IMR-90 (cell line): Measurements from ENCODE around the gene LAMB1. TPM values are rescaled to one million over a fixed set of nuclear protein-coding genes. Genes with fewer than 3 reads are reported as not detected.

ENCODE experiments used
- ATAC-seq: fragments of 200-7000 bp; cut with Tn5 transposase; 2 replicates; pipeline ENCODE4 v1.9.1; 2020; ENCODE audit warnings: low read depth, mild to moderate bottlenecking, moderate library complexity
- BruUV-seq: library from RNA; stranded (reverse); fragments of 400-500 nt; replicated peaks from 2 replicates; lab custom pipeline; 2021; lab: Mats Ljungman, UMichigan
- CTCF ChIA-PET: fragments of 300-600 bp; formaldehyde crosslinking; extraction: SDS; loops from one replicate; lab custom pipeline; 2021; ENCODE audit warnings: antibody characterized with exemption; lab: Yijun Ruan, JAX
- POLR2A ChIA-PET: fragments of 300-600 bp; sonication (Branson Sonifier 250); formaldehyde crosslinking; loops from one replicate; lab custom pipeline; 2022; ENCODE audit warnings: antibody characterized with exemption; ENCODE audit not compliant: unreplicated experiment; lab: Charles Lee
- DNase-seq: peaks from one replicate; pipeline ENCODE4 v3.0.0; 2013
- H2AFZ ChIP-seq: replicated peaks from 2 replicates; pipeline ENCODE3; 2013; ENCODE audit warnings: low read length, mild to moderate bottlenecking; ENCODE audit not compliant: poor library complexity
- H2AK5ac ChIP-seq: 2 replicates; pipeline ENCODE4 v1.6.1; 2013; ENCODE audit warnings: low read depth, low read length, inconsistent platforms
- H2AK9ac ChIP-seq: replicated peaks from 2 replicates; pipeline ENCODE3; 2013; ENCODE audit warnings: mild to moderate bottlenecking, low read depth, low read length, moderate library complexity; ENCODE audit not compliant: poor library complexity
- H2BK120ac ChIP-seq: 2 replicates; pipeline ENCODE4 v1.6.1; 2013; ENCODE audit warnings: low read depth, low read length, inconsistent platforms
- H2BK15ac ChIP-seq: 3 replicates; pipeline ENCODE4 v1.6.1; 2013; ENCODE audit warnings: low read depth, low read length, inconsistent platforms
- H2BK20ac ChIP-seq: 2 replicates; pipeline ENCODE4 v1.6.1; 2013; ENCODE audit warnings: low read depth, mild to moderate bottlenecking, inconsistent platforms, low read length, moderate library complexity
- H2BK5ac ChIP-seq: 2 replicates; pipeline ENCODE4 v1.6.1; 2013; ENCODE audit warnings: mild to moderate bottlenecking, low read depth, low read length, inconsistent platforms; ENCODE audit not compliant: poor library complexity, severe bottlenecking
- H3K14ac ChIP-seq: replicated peaks from 2 replicates; pipeline ENCODE4 v1.6.1; 2013; ENCODE audit warnings: low read depth, low read length, inconsistent platforms
- H3K18ac ChIP-seq: 2 replicates; pipeline ENCODE4 v1.6.1; 2013; ENCODE audit warnings: low read depth, low read length, control low read depth
- H3K23ac ChIP-seq: 2 replicates; pipeline ENCODE4 v1.6.1; 2013; ENCODE audit warnings: low read depth, low read length, inconsistent platforms
- H3K27ac ChIP-seq: 2 replicates; pipeline ENCODE4 v1.5.1; 2013; ENCODE audit warnings: mild to moderate bottlenecking, control low read depth, low read length; ENCODE audit not compliant: insufficient read depth
- H3K27me3 ChIP-seq: 2 replicates; pipeline ENCODE4 v1.6.1; 2013; ENCODE audit warnings: low read length; ENCODE audit not compliant: control insufficient read depth, insufficient read depth
- H3K36me3 ChIP-seq: 2 replicates; pipeline ENCODE4 v1.6.1; 2013; ENCODE audit warnings: low read length, mixed read lengths; ENCODE audit not compliant: control insufficient read depth, insufficient read depth
- H3K4ac ChIP-seq: 2 replicates; pipeline ENCODE4 v1.6.1; 2013; ENCODE audit warnings: low read depth, low read length, inconsistent platforms
- H3K4me1 ChIP-seq: 2 replicates; pipeline ENCODE4 v1.6.1; 2013; ENCODE audit warnings: low read length, mixed read lengths; ENCODE audit not compliant: control insufficient read depth, insufficient read depth
- H3K4me2 ChIP-seq: 2 replicates; pipeline ENCODE4 v1.6.1; 2013; ENCODE audit warnings: low read depth, mild to moderate bottlenecking, control low read depth, low read length, moderate library complexity
- H3K4me3 ChIP-seq: 2 replicates; pipeline ENCODE4 v1.5.1; 2013; ENCODE audit warnings: low read depth, mild to moderate bottlenecking, control low read depth, low read length, moderate library complexity; ENCODE audit not compliant: insufficient read depth
- H3K56ac ChIP-seq: 2 replicates; pipeline ENCODE4 v1.6.1; 2013; ENCODE audit warnings: low read length, inconsistent platforms; ENCODE audit not compliant: insufficient read depth; ENCODE audit errors: extremely low read depth
- H3K79me1 ChIP-seq, 2 experiments: 2 replicates each; pipeline ENCODE4 v1.6.1; 2013; ENCODE audit warnings: low read length in 2 of 2, inconsistent platforms in 1 of 2, low read depth in 1 of 2
- H3K9ac ChIP-seq: 2 replicates; pipeline ENCODE4 v1.6.1; 2013; ENCODE audit warnings: low read depth, low read length, control low read depth
- H3K9me1 ChIP-seq: 2 replicates; pipeline ENCODE4 v1.6.1; 2013; ENCODE audit warnings: low read length, inconsistent platforms; ENCODE audit not compliant: insufficient read depth
- H3K9me3 ChIP-seq: 2 replicates; pipeline ENCODE4 v1.6.1; 2013; ENCODE audit warnings: low read length; ENCODE audit not compliant: control insufficient read depth, insufficient read depth
- H4K20me1 ChIP-seq: 2 replicates; pipeline ENCODE4 v1.6.1; 2013; ENCODE audit warnings: low read length, inconsistent platforms; ENCODE audit not compliant: insufficient read depth
- H4K5ac ChIP-seq: 2 replicates; pipeline ENCODE4 v1.6.1; 2013; ENCODE audit warnings: mild to moderate bottlenecking, low read depth, low read length, control low read depth
- H4K8ac ChIP-seq, 2 experiments: 2 replicates each; pipeline ENCODE4 v1.6.1; 2013; ENCODE audit warnings: low read depth in 2 of 2, low read length in 2 of 2, control low read depth in 1 of 2, inconsistent platforms in 1 of 2
- H4K91ac ChIP-seq: 2 replicates; pipeline ENCODE4 v1.6.1; 2013; ENCODE audit warnings: low read depth, low read length, inconsistent platforms; ENCODE audit not compliant: insufficient read depth
- BHLHE40 ChIP-seq: fragments of 150-350 bp; IDR thresholded peaks from 2 replicates; pipeline ENCODE4 v1.6.1; 2016; ENCODE audit warnings: mild to moderate bottlenecking, low read depth, low read length
- CEBPB ChIP-seq: IDR thresholded peaks from 2 replicates; pipeline ENCODE4 v1.6.1; 2012; ENCODE audit warnings: low read depth, low read length, improper control_type of control experiment
- CHD1 ChIP-seq: IDR thresholded peaks from 2 replicates; pipeline ENCODE4 v1.6.1; 2012; ENCODE audit warnings: low read depth, low read length, improper control_type of control experiment
- CTCF ChIP-seq: conservative IDR thresholded peaks from 2 replicates; pipeline ENCODE4 v1.5.1; 2012; ENCODE audit warnings: mild to moderate bottlenecking, low read depth, low read length, improper control_type of control experiment
- ELK1 ChIP-seq: fragments of 150-350 bp; IDR thresholded peaks from 2 replicates; pipeline ENCODE4 v1.6.1; 2016; ENCODE audit warnings: low read depth, mild to moderate bottlenecking, low read length, moderate library complexity, borderline replicate concordance
- FOS ChIP-seq: fragments of 150-350 bp; IDR thresholded peaks from 2 replicates; pipeline ENCODE4 v1.6.1; 2016; ENCODE audit warnings: low read depth, low read length
- MAFK ChIP-seq: IDR thresholded peaks from 2 replicates; pipeline ENCODE4 v1.6.1; 2012; ENCODE audit warnings: low read depth, low read length, improper control_type of control experiment
- MAZ ChIP-seq: IDR thresholded peaks from 2 replicates; pipeline ENCODE4 v1.6.1; 2012; ENCODE audit warnings: low read depth, mild to moderate bottlenecking, low read length, improper control_type of control experiment, moderate library complexity, borderline replicate concordance
- MXI1 ChIP-seq: IDR thresholded peaks from 2 replicates; pipeline ENCODE4 v1.6.1; 2012; ENCODE audit warnings: low read depth, mild to moderate bottlenecking, low read length, moderate library complexity, borderline replicate concordance
- NFE2L2 ChIP-seq: fragments of 150-350 bp; IDR thresholded peaks from 2 replicates; pipeline ENCODE4 v1.6.1; 2016; ENCODE audit warnings: low read depth, mild to moderate bottlenecking, low read length
- POLR2A ChIP-seq: IDR thresholded peaks from 2 replicates; pipeline ENCODE4 v1.6.1; 2012; ENCODE audit warnings: mild to moderate bottlenecking, low read depth, low read length
- RAD21 ChIP-seq: IDR thresholded peaks from 2 replicates; pipeline ENCODE4 v1.6.1; 2012; ENCODE audit warnings: low read length, improper control_type of control experiment
- RCOR1 ChIP-seq: IDR thresholded peaks from 2 replicates; pipeline ENCODE4 v1.6.1; 2012; ENCODE audit warnings: mild to moderate bottlenecking, low read length, improper control_type of control experiment; ENCODE audit not compliant: insufficient replicate concordance
- RFX5 ChIP-seq: IDR thresholded peaks from 2 replicates; pipeline ENCODE4 v1.8.0; 2012; ENCODE audit warnings: low read depth, mild to moderate bottlenecking, low read length, moderate library complexity
- SMC3 ChIP-seq: fragments of 150-350 bp; IDR thresholded peaks from 2 replicates; pipeline ENCODE4 v1.6.1; 2016; ENCODE audit warnings: low read depth, mild to moderate bottlenecking, antibody characterized with exemption, low read length, moderate library complexity
- USF2 ChIP-seq: fragments of 150-350 bp; IDR thresholded peaks from 2 replicates; pipeline ENCODE4 v1.6.1; 2017; ENCODE audit warnings: mild to moderate bottlenecking, antibody characterized with exemption, low read length, low read depth
- WGBS, 2 experiments: methylation state at CpG; one replicate each; pipeline versions ENCODE4 v1.1.5 to v1.1.7; 2013; ENCODE audit warnings: missing lambda C conversion rate in 2 of 2; ENCODE audit not compliant: insufficient read length in 1 of 2; ENCODE audit errors: extremely low coverage in 2 of 2; 5-methylcytosine and 5-hydroxymethylcytosine counted together
- dilution Hi-C: fragments of 300-500 bp; cut with HindIII; formaldehyde crosslinking; loops from one replicate; pipeline ENCODE4 v1.14.3; 2018; ENCODE audit warnings: low sequenced_read_pairs; ENCODE audit not compliant: unreplicated experiment
- in situ Hi-C: fragments of 300-500 bp; cut with MboI; formaldehyde crosslinking; loops from 3 replicates; pipeline ENCODE4 v1.14.3; 2019; ENCODE audit warnings: low sequenced_read_pairs, inconsistent platforms, mixed read lengths
- intact Hi-C: fragments of 100-400 bp; cut with micrococcal nuclease; formaldehyde crosslinking; loops from 2 replicates; pipeline ENCODE4 v1.10.0; 2022
- polyA plus RNA-seq, 3 experiments: library from polyadenylated mRNA; depleted of rRNA; stranded (reverse); fragments of >200 nt; gene quantifications; 2 replicates each; pipeline ENCODE4 v1.2.3, GENCODE V29; 2012; ENCODE audit warnings: low replicate concordance in 1 of 3
- total RNA-seq: library from RNA; depleted of rRNA; stranded (reverse); fragments of >200 nt; gene quantifications from 2 replicates; pipeline ENCODE4 v1.2.3, GENCODE V29; 2012

LAMB1 gene
- total and polyA plus RNA-seq, 2 of the 4 experiments (the other 2 are of a cell fraction): 114 to 117 TPM

- no peak overlapping the region for H3K23ac ChIP-seq
- H3K4ac ChIP-seq: peak overlapping the region; percentile 46
- H3K18ac ChIP-seq: peak overlapping the region; percentile 43
- peak overlapping the region; percentile 42; the same call in 1 of the 2 replicates for H2BK120ac ChIP-seq
- dilution Hi-C loops (no loop called here), intact Hi-C loops (no loop called here), in situ Hi-C loops (no loop called here)
- no peaks in the 10 kb centered on the region for H4K20me1 ChIP-seq
- H4K5ac ChIP-seq: no peak overlapping the region
- H4K91ac ChIP-seq: peak overlapping the region; percentile 17; the same call in 1 of the 2 replicates
- peak overlapping the region; percentile 60 for H2AK9ac ChIP-seq
- CTCF ChIA-PET: no interaction called here
- peak overlapping the region; percentile 70; the same call in 1 of the 3 replicates for H2BK15ac ChIP-seq
- no peak overlapping the region for H3K56ac ChIP-seq
- peak overlapping the region; percentile 56 for H2AK5ac ChIP-seq
- no peaks in the 10 kb centered on the region for H3K36me3 ChIP-seq
- no peaks in the 10 kb centered on the region for H3K9me3 ChIP-seq
- H3K4me3 ChIP-seq: no peak overlapping the region
- no TSS peak for BruUV-seq
- H3K9ac ChIP-seq: no peak overlapping the region
- H3K27ac ChIP-seq: no peak overlapping the region
- H2AFZ ChIP-seq: peak overlapping the region; percentile 73
- WGBS, 2 experiments: no CpG with 5 or more reads among the region's 3 CpGs
- TF ChIP-seq ELK1 (no peak), BHLHE40 (no peak), USF2 (no peak), MAZ (no peak), RAD21 (no peak), FOS (no peak), NFE2L2 (no peak), CEBPB (no peak), POLR2A (no peak), MXI1 (no peak), RFX5 (no peak), SMC3 (no peak), CTCF (no peak), RCOR1 (no peak), CHD1 (no peak), MAFK (no peak)
- no peaks in the 10 kb centered on the region for H3K27me3 ChIP-seq
- POLR2A ChIA-PET: no interaction called here
- peak overlapping the region; percentile 57 for H2BK20ac ChIP-seq
- peak; percentile 46; the same call in 1 of the 2 replicates for ATAC-seq
- peaks cover 12% of the 10 kb centered on the region for H3K4me1 ChIP-seq
- peak overlapping the region; percentile 78; the same call in 1 of the 2 replicates for H3K14ac ChIP-seq
- no peaks in the 10 kb centered on the region for H3K79me1 ChIP-seq
- peak overlapping the region; percentile 15 for H2BK5ac ChIP-seq
- DNase-seq: no peak
- H3K9me1 ChIP-seq: peaks cover 2% of the 10 kb centered on the region; the same call in 1 of the 2 replicates
- H3K4me2 ChIP-seq: no peak overlapping the region
- H4K8ac ChIP-seq: peak overlapping the region in 1 of 2 experiments; percentile 26; a peak in 1 of 4 replicates
Observed at GRCh38 chr7:108026647-108027046, 23.7 kb upstream of the LAMB1 start.
